B cell (primary cell): Measurements from ENCODE around the gene MAP4K4.

ENCODE experiments used
- EZH2 ChIP-seq: IDR thresholded peaks from 2 replicates; pipeline ENCODE4 v1.6.1; 2012; ENCODE audit warnings: borderline replicate concordance, low read depth, mild to moderate bottlenecking, moderate library complexity, low read length; ENCODE audit not compliant: insufficient read depth, poor library complexity, severe bottlenecking
- TF ChIP-seq, protein P1 (sequence below): fragments of 200-600 bp; IDR thresholded peaks from one replicate; pipeline ENCODE4 v1.8.0; 2022; ENCODE audit warnings: antibody characterized with exemption, mild to moderate bottlenecking

- TF ChIP-seq, protein P1, sequence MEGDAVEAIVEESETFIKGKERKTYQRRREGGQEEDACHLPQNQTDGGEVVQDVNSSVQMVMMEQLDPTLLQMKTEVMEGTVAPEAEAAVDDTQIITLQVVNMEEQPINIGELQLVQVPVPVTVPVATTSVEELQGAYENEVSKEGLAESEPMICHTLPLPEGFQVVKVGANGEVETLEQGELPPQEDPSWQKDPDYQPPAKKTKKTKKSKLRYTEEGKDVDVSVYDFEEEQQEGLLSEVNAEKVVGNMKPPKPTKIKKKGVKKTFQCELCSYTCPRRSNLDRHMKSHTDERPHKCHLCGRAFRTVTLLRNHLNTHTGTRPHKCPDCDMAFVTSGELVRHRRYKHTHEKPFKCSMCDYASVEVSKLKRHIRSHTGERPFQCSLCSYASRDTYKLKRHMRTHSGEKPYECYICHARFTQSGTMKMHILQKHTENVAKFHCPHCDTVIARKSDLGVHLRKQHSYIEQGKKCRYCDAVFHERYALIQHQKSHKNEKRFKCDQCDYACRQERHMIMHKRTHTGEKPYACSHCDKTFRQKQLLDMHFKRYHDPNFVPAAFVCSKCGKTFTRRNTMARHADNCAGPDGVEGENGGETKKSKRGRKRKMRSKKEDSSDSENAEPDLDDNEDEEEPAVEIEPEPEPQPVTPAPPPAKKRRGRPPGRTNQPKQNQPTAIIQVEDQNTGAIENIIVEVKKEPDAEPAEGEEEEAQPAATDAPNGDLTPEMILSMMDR, result no peak
- TF ChIP-seq EZH2, result no peak
Observed at GRCh38 chr2:101860782-101861181, 163.3 kb downstream of the MAP4K4 start.
